ENCODE measurements around the gene IFT80. TPM values are rescaled to one million over a fixed set of nuclear protein-coding genes. Genes with fewer than 3 reads are reported as not detected.

IFT80 gene
- total RNA-seq, 1 experiment from 2014 or later: 19.3 TPM

GRCh38 chr3:160319322-160319721 lies 79.7 kb downstream of the IFT80 start:
- H3K9me3 ChIP-seq: no peaks in the 10 kb centered on the region
- Mint-ChIP-seq H3K36me3 (ENCODE audit: insufficient read depth, unreplicated experiment) (no peaks in the 10 kb centered on the region), H3K27ac (ENCODE audit: unreplicated experiment) (no peak overlapping the region), H3K4me3 (ENCODE audit: unreplicated experiment) (no peak overlapping the region), H3K9me3 (ENCODE audit: unreplicated experiment) (no peaks in the 10 kb centered on the region), H3K4me1 (ENCODE audit: low read depth, unreplicated experiment) (no peaks in the 10 kb centered on the region), H3K27me3 (ENCODE audit: insufficient read depth, unreplicated experiment) (no peaks in the 10 kb centered on the region)
- no peaks in the 10 kb centered on the region for H3K4me1 ChIP-seq
- no TSS peak for BruUV-seq (replicated peaks)
- DNase-seq: no peak
- ChIA-PET CTCF (no interaction called here), POLR2A (no interaction called here)
- no peaks in the 10 kb centered on the region for H3K27me3 ChIP-seq (replicated peaks; ENCODE audit: control insufficient read depth, insufficient read depth, low read length)
- intact Hi-C loops (cut with micrococcal nuclease; ENCODE audit: unreplicated experiment): no loop called here
- no peaks in the 10 kb centered on the region for H3K36me3 ChIP-seq (ENCODE audit: control insufficient read depth, insufficient read depth, low read length)
- TF ChIP-seq CTCF (IDR thresholded peaks at IDR 0.05; ENCODE audit: insufficient read depth in 1 of 2, low read depth in 1 of 2, low read length in 1 of 2, severe bottlenecking in 1 of 2, unreplicated experiment in 1 of 2): no peak
- no peak overlapping the region for H3K4me3 ChIP-seq (ENCODE audit: low read depth, low read length)

DNA sequence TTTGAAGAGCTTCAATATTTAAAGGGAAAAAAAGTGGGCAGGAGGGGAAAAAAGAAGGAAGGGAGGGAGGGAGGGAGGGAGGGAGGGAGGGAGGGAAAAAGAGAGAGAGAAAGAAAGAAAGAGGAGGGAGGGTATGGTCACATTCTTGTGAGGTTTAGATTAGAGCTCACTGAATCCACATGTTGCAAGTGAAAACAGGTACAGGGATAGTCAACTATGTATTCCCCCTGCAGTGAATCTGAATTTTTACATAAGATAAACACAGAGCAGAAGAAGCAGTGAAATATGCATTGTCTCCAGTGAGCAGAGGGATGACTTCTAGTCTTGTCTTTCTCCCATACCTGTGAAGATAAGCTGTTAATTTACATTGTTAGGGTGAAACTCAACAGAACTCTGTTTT lies 84.0 kb downstream of the IFT80 start:
- Histone ChIP-seq H3K9me3 (no peaks in the 10 kb centered on the region), H3K4me1 (no peaks in the 10 kb centered on the region), H3K4me3 (ENCODE audit: low read depth, low read length) (no peak overlapping the region), H3K27me3 (replicated peaks; ENCODE audit: control insufficient read depth, insufficient read depth, low read length) (no peaks in the 10 kb centered on the region), H3K36me3 (ENCODE audit: control insufficient read depth, insufficient read depth, low read length) (no peaks in the 10 kb centered on the region)
- Mint-ChIP-seq H3K4me1 (ENCODE audit: low read depth, unreplicated experiment) (no peaks in the 10 kb centered on the region), H3K36me3 (ENCODE audit: insufficient read depth, unreplicated experiment) (no peaks in the 10 kb centered on the region), H3K9me3 (ENCODE audit: unreplicated experiment) (no peaks in the 10 kb centered on the region), H3K27me3 (ENCODE audit: insufficient read depth, unreplicated experiment) (no peaks in the 10 kb centered on the region), H3K4me3 (ENCODE audit: unreplicated experiment) (no peak overlapping the region), H3K27ac (ENCODE audit: unreplicated experiment) (no peak overlapping the region)
- no TSS peak for BruUV-seq (replicated peaks)
- intact Hi-C loops (cut with micrococcal nuclease; ENCODE audit: unreplicated experiment): no loop called here
- no peak for DNase-seq
- ChIA-PET POLR2A (no interaction called here), CTCF (no interaction called here)
- TF ChIP-seq CTCF (IDR thresholded peaks at IDR 0.05; ENCODE audit: insufficient read depth in 1 of 2, low read depth in 1 of 2, low read length in 1 of 2, severe bottlenecking in 1 of 2, unreplicated experiment in 1 of 2): no peak

DNA sequence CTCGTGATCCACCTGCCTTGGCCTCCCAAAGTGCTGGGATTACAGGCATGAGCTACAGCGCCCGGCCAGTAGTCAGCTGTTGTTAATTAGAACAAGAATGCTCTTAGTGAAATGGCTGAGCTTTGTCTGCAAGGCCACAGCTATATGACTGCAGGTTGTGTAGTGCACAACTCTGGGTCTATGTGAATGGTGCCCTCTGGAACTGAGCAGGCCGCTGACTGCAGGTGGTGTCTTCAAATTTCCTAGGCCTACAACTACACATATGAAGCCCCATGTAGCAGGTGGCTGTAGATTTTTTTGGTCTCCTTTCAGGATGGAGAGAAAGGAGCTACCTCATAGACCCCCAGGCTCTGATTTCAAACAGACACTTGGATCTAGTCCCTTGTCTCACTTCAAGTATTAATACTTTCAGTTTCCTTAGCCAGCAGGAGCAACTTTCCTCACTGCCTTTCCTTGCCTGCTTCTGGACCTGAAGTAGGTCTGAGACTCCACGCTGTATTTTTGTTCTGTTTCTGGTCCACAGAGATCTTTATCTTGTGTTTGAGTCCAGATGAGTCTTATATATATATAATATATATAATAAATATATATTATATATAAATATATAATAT lies 86.9 kb downstream of the IFT80 start:
- H3K4me1 Mint-ChIP-seq (ENCODE audit: low read depth, unreplicated experiment): no peaks in the 10 kb centered on the region
- CTCF ChIA-PET: no interaction called here

More for the DNA sequence above, 86.9 kb downstream of the IFT80 start:
- Mint-ChIP-seq H3K27me3 (ENCODE audit: insufficient read depth, unreplicated experiment) (no peaks in the 10 kb centered on the region), H3K4me3 (ENCODE audit: unreplicated experiment) (no peak overlapping the region), H3K9me3 (ENCODE audit: unreplicated experiment) (no peaks in the 10 kb centered on the region), H3K36me3 (ENCODE audit: insufficient read depth, unreplicated experiment) (no peaks in the 10 kb centered on the region), H3K27ac (ENCODE audit: unreplicated experiment) (no peak overlapping the region)
- Histone ChIP-seq H3K9me3 (no peaks in the 10 kb centered on the region), H3K4me1 (no peaks in the 10 kb centered on the region), H3K27me3 (replicated peaks; ENCODE audit: control insufficient read depth, insufficient read depth, low read length) (no peaks in the 10 kb centered on the region), H3K36me3 (ENCODE audit: control insufficient read depth, insufficient read depth, low read length) (no peaks in the 10 kb centered on the region), H3K4me3 (ENCODE audit: low read depth, low read length) (no peak overlapping the region)
- POLR2A ChIA-PET: interaction anchor here (0.6 kb wide), 1 partner anchor 88 kb away, joined by 5 read pairs; no protein-coding TSS in a partner anchor
- no peak for TF ChIP-seq CTCF (IDR thresholded peaks at IDR 0.05; ENCODE audit: insufficient read depth in 1 of 2, low read depth in 1 of 2, low read length in 1 of 2, severe bottlenecking in 1 of 2, unreplicated experiment in 1 of 2)
- DNase-seq: no peak
- intact Hi-C loops (cut with micrococcal nuclease; ENCODE audit: unreplicated experiment): no loop called here
- no TSS peak for BruUV-seq (replicated peaks)

Measured in Caco-2 (cell line).